ENCODE results near the gene MADD. TPM values are rescaled to one million over a fixed set of nuclear protein-coding genes. Genes with fewer than 3 reads are reported as not detected.

The MADD gene
- total and polyA plus RNA-seq, 2 experiments from 2014 or later, result 13.4 to 43.8 TPM

DNA sequence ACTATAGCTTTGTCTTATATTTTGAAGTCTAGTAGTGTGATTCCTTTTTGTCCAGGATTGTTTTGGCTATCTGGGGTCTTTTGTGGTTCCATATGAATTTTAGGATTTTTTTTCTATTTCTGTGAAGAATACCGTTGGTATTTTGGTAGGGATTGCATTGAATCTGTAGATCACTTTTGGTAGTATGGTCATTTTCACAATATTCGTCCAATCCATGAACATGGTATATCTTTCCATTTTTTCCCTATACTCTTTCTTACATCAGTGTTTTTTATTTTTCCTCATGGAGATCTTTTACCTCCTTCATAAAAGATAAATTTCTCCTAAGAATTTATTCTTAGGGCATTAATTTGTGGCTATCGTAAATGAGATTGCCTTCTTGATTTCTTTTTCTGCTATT, 29.1 kb downstream of the MADD start (continued):
- TF ChIP-seq CREB1 (CRISPR knock-in tag; IDR thresholded peaks at IDR 0.05; ENCODE audit: low read depth) (no peak), POLR2AphosphoS5 (IDR thresholded peaks at IDR 0.05; ENCODE audit: low read depth) (no peak), JUNB (IDR thresholded peaks at IDR 0.05; ENCODE audit: unreplicated experiment) (no peak), ZNF331 (CRISPR knock-in tag; IDR thresholded peaks at IDR 0.05; ENCODE audit: low read depth) (no peak)

GRCh38 chr11:47302853-47303252, 32.9 kb downstream of the MADD start:
- no peaks in the 10 kb centered on the region; the same call in 1 of the 2 replicates for H4K20me1 ChIP-seq (replicated peaks; ENCODE audit: insufficient read depth)
- Mint-ChIP-seq H3K4me3 (no peak overlapping the region), H3K4me1 (no peaks in the 10 kb centered on the region), H3K27ac (no peak overlapping the region), H3K36me3 (ENCODE audit: low read depth) (peaks cover 68% of the 10 kb centered on the region), H3K27me3 (ENCODE audit: insufficient read depth, low read depth, poor library complexity) (no peaks in the 10 kb centered on the region), H3K9me3 (peaks cover 10% of the 10 kb centered on the region; the same call in 2 of the 3 replicates)
- no peak overlapping the region for H2AFZ ChIP-seq
- no peak overlapping the region for H3K4me2 ChIP-seq
- H3K9me2 ChIP-seq (ENCODE audit: insufficient read depth), result no peaks in the 10 kb centered on the region
- TF ChIP-seq, protein P1, sequence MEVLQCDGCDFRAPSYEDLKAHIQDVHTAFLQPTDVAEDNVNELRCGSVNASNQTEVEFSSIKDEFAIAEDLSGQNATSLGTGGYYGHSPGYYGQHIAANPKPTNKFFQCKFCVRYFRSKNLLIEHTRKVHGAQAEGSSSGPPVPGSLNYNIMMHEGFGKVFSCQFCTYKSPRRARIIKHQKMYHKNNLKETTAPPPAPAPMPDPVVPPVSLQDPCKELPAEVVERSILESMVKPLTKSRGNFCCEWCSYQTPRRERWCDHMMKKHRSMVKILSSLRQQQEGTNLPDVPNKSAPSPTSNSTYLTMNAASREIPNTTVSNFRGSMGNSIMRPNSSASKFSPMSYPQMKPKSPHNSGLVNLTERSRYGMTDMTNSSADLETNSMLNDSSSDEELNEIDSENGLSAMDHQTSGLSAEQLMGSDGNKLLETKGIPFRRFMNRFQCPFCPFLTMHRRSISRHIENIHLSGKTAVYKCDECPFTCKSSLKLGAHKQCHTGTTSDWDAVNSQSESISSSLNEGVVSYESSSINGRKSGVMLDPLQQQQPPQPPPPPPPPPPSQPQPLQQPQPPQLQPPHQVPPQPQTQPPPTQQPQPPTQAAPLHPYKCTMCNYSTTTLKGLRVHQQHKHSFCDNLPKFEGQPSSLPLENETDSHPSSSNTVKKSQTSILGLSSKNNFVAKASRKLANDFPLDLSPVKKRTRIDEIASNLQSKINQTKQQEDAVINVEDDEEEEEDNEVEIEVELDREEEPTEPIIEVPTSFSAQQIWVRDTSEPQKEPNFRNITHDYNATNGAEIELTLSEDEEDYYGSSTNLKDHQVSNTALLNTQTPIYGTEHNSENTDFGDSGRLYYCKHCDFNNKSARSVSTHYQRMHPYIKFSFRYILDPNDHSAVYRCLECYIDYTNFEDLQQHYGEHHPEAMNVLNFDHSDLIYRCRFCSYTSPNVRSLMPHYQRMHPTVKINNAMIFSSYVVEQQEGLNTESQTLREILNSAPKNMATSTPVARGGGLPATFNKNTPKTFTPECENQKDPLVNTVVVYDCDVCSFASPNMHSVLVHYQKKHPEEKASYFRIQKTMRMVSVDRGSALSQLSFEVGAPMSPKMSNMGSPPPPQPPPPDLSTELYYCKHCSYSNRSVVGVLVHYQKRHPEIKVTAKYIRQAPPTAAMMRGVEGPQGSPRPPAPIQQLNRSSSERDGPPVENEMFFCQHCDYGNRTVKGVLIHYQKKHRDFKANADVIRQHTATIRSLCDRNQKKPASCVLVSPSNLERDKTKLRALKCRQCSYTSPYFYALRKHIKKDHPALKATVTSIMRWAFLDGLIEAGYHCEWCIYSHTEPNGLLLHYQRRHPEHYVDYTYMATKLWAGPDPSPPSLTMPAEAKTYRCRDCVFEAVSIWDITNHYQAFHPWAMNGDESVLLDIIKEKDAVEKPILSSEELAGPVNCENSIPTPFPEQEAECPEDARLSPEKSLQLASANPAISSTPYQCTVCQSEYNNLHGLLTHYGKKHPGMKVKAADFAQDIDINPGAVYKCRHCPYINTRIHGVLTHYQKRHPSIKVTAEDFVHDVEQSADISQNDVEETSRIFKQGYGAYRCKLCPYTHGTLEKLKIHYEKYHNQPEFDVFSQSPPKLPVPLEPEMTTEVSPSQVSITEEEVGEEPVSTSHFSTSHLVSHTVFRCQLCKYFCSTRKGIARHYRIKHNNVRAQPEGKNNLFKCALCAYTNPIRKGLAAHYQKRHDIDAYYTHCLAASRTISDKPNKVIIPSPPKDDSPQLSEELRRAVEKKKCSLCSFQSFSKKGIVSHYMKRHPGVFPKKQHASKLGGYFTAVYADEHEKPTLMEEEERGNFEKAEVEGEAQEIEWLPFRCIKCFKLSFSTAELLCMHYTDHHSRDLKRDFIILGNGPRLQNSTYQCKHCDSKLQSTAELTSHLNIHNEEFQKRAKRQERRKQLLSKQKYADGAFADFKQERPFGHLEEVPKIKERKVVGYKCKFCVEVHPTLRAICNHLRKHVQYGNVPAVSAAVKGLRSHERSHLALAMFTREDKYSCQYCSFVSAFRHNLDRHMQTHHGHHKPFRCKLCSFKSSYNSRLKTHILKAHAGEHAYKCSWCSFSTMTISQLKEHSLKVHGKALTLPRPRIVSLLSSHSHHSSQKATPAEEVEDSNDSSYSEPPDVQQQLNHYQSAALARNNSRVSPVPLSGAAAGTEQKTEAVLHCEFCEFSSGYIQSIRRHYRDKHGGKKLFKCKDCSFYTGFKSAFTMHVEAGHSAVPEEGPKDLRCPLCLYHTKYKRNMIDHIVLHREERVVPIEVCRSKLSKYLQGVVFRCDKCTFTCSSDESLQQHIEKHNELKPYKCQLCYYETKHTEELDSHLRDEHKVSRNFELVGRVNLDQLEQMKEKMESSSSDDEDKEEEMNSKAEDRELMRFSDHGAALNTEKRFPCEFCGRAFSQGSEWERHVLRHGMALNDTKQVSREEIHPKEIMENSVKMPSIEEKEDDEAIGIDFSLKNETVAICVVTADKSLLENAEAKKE (CRISPR knock-in tag; IDR thresholded peaks at IDR 0.05), result no peak
- TF ChIP-seq CTCF (conservative IDR thresholded peaks at IDR 0.05; ENCODE audit: low read depth in 2 of 2) (no peak), EZH2phosphoT487 (IDR thresholded peaks at IDR 0.05; ENCODE audit: unreplicated experiment) (no peak), ZNF331 (CRISPR knock-in tag; IDR thresholded peaks at IDR 0.05; ENCODE audit: low read depth) (no peak), REST (IDR thresholded peaks at IDR 0.05; ENCODE audit: unreplicated experiment) (no peak), STAT1 (IDR thresholded peaks at IDR 0.05; ENCODE audit: unreplicated experiment) (no peak), ZNF114 (CRISPR knock-in tag; IDR thresholded peaks at IDR 0.05) (no peak), JUNB (IDR thresholded peaks at IDR 0.05; ENCODE audit: unreplicated experiment) (no peak), EZH2 (IDR thresholded peaks at IDR 0.05; ENCODE audit: low read depth, unreplicated experiment) (no peak), NANOG (IDR thresholded peaks at IDR 0.05; ENCODE audit: borderline replicate concordance) (no peak), POLR2AphosphoS5 (IDR thresholded peaks at IDR 0.05; ENCODE audit: low read depth) (no peak), CREB1 (CRISPR knock-in tag; IDR thresholded peaks at IDR 0.05; ENCODE audit: low read depth) (no peak)
- TF ChIP-seq, protein P2, sequence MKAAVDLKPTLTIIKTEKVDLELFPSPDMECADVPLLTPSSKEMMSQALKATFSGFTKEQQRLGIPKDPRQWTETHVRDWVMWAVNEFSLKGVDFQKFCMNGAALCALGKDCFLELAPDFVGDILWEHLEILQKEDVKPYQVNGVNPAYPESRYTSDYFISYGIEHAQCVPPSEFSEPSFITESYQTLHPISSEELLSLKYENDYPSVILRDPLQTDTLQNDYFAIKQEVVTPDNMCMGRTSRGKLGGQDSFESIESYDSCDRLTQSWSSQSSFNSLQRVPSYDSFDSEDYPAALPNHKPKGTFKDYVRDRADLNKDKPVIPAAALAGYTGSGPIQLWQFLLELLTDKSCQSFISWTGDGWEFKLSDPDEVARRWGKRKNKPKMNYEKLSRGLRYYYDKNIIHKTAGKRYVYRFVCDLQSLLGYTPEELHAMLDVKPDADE (IDR thresholded peaks at IDR 0.05), result no peak
- no peak overlapping the region for H3K4me3 ChIP-seq
- H3K36me3 ChIP-seq (ENCODE audit: insufficient read depth), result peaks cover 20% of the 10 kb centered on the region
- no peaks in the 10 kb centered on the region for H3F3A ChIP-seq (replicated peaks; ENCODE audit: low read depth)
- no peak overlapping the region for H3K27ac ChIP-seq (ENCODE audit: low read depth)
- no peaks in the 10 kb centered on the region; the same call in none of the 2 replicates for H3K79me2 ChIP-seq (replicated peaks; ENCODE audit: insufficient read depth)
- H3K4me1 ChIP-seq (ENCODE audit: insufficient read depth), result no peaks in the 10 kb centered on the region
- ATAC-seq, result no peak
- no peak for DNase-seq (ENCODE audit: low spot score)
- H3K27me3 ChIP-seq (ENCODE audit: insufficient read depth), result no peaks in the 10 kb centered on the region

Data from GM23338 (cell line).